ENCODE data around the gene ZNF474. TPM values are rescaled to one million over a fixed set of nuclear protein-coding genes. Genes with fewer than 3 reads are reported as not detected.

The ZNF474 gene
- total RNA-seq, 2 donors from 2014 or later, result not detected

- H3K27ac ChIP-seq, result no peak overlapping the region
- no peak for TF ChIP-seq CTCF (IDR thresholded peaks at IDR 0.05)
These were observed 35.6 kb downstream of the ZNF474 start for GRCh38 chr5:122164831-122165558.

GRCh38 chr5:122165559-122166078 is 36.3 kb downstream of the ZNF474 start:
- Histone ChIP-seq H3K4me1 (no peaks in the 10 kb centered on the region), H3K27ac (no peak overlapping the region), H3K9me3 (no peaks in the 10 kb centered on the region), H3K36me3 (no peaks in the 10 kb centered on the region), H3K4me3 (no peak overlapping the region), H3K27me3 (no peaks in the 10 kb centered on the region)
- TF ChIP-seq CTCF (IDR thresholded peaks at IDR 0.05), result no peak
- DNase-seq (ENCODE audit: low spot score), result no peak

More at GRCh38 chr5:122164831-122165558, 35.6 kb downstream of the ZNF474 start:
- no peak for DNase-seq (ENCODE audit: low spot score)
- H3K4me1 ChIP-seq, result no peaks in the 10 kb centered on the region
- no peaks in the 10 kb centered on the region for H3K9me3 ChIP-seq
- H3K4me3 ChIP-seq, result no peak overlapping the region
- H3K27me3 ChIP-seq, result no peaks in the 10 kb centered on the region
- no peaks in the 10 kb centered on the region for H3K36me3 ChIP-seq

- no peak for TF ChIP-seq CTCF (IDR thresholded peaks at IDR 0.05)
- H3K4me1 ChIP-seq, result no peaks in the 10 kb centered on the region
- H3K27ac ChIP-seq, result no peak overlapping the region
- no peak for DNase-seq (ENCODE audit: low spot score)
- H3K4me3 ChIP-seq, result no peak overlapping the region
- H3K27me3 ChIP-seq, result no peaks in the 10 kb centered on the region
- H3K9me3 ChIP-seq, result no peaks in the 10 kb centered on the region
- no peaks in the 10 kb centered on the region for H3K36me3 ChIP-seq
These were observed 40.2 kb downstream of the ZNF474 start for GRCh38 chr5:122169350-122170103.

- no peak overlapping the region for H3K4me3 ChIP-seq
- H3K9me3 ChIP-seq, result no peaks in the 10 kb centered on the region
- H3K27me3 ChIP-seq, result no peaks in the 10 kb centered on the region
- no peaks in the 10 kb centered on the region for H3K36me3 ChIP-seq
- no peak for TF ChIP-seq CTCF (IDR thresholded peaks at IDR 0.05)
- no peak for DNase-seq (ENCODE audit: low spot score)
- no peaks in the 10 kb centered on the region for H3K4me1 ChIP-seq
- H3K27ac ChIP-seq, result no peak overlapping the region
These were observed 41.3 kb downstream of the ZNF474 start for GRCh38 chr5:122170620-122171019.

- Histone ChIP-seq H3K27me3 (no peaks in the 10 kb centered on the region), H3K9me3 (no peaks in the 10 kb centered on the region), H3K4me1 (no peaks in the 10 kb centered on the region), H3K27ac (no peak overlapping the region), H3K4me3 (no peak overlapping the region), H3K36me3 (no peaks in the 10 kb centered on the region)
- DNase-seq (ENCODE audit: low spot score), result no peak
- TF ChIP-seq CTCF (IDR thresholded peaks at IDR 0.05), result no peak
These were observed 42.9 kb downstream of the ZNF474 start for GRCh38 chr5:122172207-122172606.

Data from right atrium auricular region (tissue), 2 donors.